Uterus (tissue), 2 donors: ENCODE measurements around the gene LRRC25.

Experiments used
- POLR2A ChIP-seq, 2 donors: fragments of 450-650 bp; IDR thresholded peaks; one replicate each; pipeline ENCODE4 v1.6.1; 2016; ENCODE audit warnings: antibody characterized with exemption in 2 of 2, mild to moderate bottlenecking in 1 of 2, moderate library complexity in 1 of 2
- TF ChIP-seq, protein P1 (sequence below), 4 experiments: fragments of 200-600 bp in 2 of 4; fragments of 450-650 bp in 2 of 4; sonication (generic) in 2 of 4; IDR thresholded peaks; one replicate each; pipeline ENCODE4 v1.5.1; 2016 to 2019; ENCODE audit warnings: antibody characterized with exemption in 4 of 4, mild to moderate bottlenecking in 2 of 4, moderate library complexity in 1 of 4

DNA sequence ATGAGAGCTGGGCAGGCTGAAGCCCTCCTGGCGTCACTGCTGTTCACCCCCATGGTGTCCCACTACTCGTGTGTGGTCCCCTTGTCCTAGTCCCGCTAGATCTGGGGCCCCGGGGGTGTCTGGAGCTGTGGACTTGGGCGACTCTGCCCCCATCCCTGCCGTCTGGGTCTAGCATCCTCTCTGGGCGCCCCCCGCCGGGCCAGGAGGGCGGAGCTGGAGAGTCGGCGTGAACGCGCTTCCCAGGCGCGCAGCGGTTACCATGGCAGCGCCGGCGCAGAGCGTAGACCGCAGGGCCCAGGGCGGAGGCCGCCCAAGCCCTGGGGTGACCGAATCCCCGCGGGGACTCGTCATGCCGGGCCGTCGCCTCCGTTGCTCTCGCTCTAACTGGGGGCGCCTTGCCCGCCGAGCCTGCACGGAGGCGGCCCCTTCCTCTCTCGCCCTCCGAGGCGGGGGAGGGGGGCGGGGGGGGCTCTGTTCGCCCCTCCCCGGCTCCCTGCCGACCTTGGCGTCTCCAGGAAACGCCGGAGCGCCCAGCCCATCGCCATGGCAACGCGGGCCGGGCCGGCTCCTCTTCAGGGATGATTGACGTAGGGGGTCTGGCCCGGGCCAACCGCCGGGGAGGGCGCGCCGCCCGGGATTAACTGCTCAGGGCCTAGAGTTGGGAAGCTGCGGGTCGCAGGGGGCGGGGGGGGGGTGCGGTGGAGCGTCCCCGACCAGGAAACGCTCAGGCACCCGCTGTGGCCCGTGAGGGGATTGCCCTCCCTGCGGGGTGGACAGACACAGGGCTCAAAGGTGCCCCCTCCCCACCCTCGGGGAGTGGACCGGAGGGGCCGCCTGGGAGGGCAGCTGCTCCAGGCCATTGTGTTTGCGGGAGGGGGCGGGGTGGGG is 31.6 kb upstream of the LRRC25 start:
- TF ChIP-seq, protein P1, sequence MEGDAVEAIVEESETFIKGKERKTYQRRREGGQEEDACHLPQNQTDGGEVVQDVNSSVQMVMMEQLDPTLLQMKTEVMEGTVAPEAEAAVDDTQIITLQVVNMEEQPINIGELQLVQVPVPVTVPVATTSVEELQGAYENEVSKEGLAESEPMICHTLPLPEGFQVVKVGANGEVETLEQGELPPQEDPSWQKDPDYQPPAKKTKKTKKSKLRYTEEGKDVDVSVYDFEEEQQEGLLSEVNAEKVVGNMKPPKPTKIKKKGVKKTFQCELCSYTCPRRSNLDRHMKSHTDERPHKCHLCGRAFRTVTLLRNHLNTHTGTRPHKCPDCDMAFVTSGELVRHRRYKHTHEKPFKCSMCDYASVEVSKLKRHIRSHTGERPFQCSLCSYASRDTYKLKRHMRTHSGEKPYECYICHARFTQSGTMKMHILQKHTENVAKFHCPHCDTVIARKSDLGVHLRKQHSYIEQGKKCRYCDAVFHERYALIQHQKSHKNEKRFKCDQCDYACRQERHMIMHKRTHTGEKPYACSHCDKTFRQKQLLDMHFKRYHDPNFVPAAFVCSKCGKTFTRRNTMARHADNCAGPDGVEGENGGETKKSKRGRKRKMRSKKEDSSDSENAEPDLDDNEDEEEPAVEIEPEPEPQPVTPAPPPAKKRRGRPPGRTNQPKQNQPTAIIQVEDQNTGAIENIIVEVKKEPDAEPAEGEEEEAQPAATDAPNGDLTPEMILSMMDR (IDR thresholded peaks at IDR 0.05): no peak
- peak in 1 of 2 donors; percentile 22 for TF ChIP-seq POLR2A (IDR thresholded peaks at IDR 0.05)
